Mononuclear cell (primary cell): ENCODE measurements around the gene LRRC4C. TPM values are rescaled to one million over a fixed set of nuclear protein-coding genes. Genes with fewer than 3 reads are reported as not detected.

Experiments used
- H3K27me3 ChIP-seq: 2 replicates; pipeline ENCODE4 v1.6.0; 2011; ENCODE audit warnings: low read length, control low read depth; ENCODE audit not compliant: insufficient read depth
- H3K4me1 ChIP-seq: 2 replicates; pipeline ENCODE4 v1.5.1; 2011; ENCODE audit warnings: mild to moderate bottlenecking, low read length, control low read depth; ENCODE audit not compliant: insufficient read depth
- H3K4me3 ChIP-seq: 2 replicates; pipeline ENCODE4 v1.5.1; 2011; ENCODE audit warnings: mild to moderate bottlenecking, low read length, moderate library complexity
- H3K9me3 ChIP-seq: 2 replicates; pipeline ENCODE4 v1.5.1; 2011; ENCODE audit warnings: low read depth, mild to moderate bottlenecking, control low read depth, low read length
- total RNA-seq: library from RNA; depleted of rRNA; stranded (reverse); fragments of >200 nt; gene quantifications from one replicate; pipeline ENCODE4 v1.2.3, GENCODE V29; 2012

The LRRC4C gene
- total RNA-seq, 1 donor, result not detected

DNA sequence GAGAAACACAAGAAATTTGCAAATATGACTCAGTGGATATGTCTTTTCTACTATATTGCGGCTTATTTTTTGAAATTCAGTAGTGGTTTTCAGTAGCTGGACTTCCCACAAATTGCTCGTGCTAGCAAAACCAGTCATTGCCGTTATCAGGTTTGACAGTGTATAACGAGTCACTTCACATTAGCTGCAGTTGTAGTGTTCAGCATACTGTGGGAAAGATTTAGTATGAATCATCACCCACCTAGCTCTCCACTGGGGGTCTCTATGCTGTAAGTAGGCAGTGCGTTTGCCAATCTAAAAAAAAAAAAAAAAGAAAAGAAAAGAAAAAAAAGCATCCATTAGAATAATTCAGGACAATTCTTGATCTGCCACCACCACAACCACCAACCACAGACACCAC, 1318.9 kb downstream of the LRRC4C start:
- Histone ChIP-seq H3K4me1 (no peaks in the 10 kb centered on the region), H3K9me3 (peaks cover 4% of the 10 kb centered on the region), H3K27me3 (no peaks in the 10 kb centered on the region), H3K4me3 (no peak overlapping the region)

DNA sequence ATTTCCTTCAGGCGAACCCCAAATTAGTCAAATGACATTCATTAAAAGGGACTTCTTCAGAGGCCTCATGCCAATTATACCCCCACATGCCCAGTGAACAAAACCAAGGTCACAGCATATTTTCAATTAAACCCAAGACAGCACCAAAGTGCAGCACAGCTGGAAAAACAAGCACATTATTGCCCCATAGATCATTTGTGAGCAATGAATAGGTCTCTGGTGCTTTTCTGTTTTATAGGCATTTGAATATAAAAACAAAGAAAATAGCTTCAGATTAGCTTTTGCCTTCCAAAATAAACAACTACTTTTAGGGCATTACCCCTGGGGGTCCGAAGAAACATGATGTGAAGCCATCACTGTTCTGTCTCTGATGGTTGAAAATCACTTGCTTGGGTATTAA, 1319.9 kb downstream of the LRRC4C start:
- Histone ChIP-seq H3K27me3 (no peaks in the 10 kb centered on the region), H3K4me1 (no peaks in the 10 kb centered on the region), H3K9me3 (no peaks in the 10 kb centered on the region), H3K4me3 (no peak overlapping the region)

DNA sequence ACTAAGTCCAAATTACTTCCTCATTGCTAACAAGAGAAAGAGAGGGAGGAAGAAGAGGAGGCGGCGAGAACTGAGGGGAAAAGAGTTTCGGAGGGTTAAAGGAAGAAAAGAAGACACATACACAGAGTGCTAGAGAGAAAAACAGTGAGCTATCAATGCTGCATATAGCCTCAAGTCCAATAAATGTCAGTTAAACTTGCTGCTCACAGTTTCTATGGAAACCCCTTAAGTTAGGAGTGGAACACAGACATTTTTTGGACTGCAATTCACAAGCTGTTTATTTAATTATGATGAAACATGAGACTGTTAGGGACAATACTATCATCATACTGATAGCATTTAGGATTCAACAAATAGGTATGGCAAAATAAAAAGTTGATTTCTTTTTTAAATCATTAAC, 1320.4 kb downstream of the LRRC4C start:
- no peaks in the 10 kb centered on the region for H3K27me3 ChIP-seq

DNA sequence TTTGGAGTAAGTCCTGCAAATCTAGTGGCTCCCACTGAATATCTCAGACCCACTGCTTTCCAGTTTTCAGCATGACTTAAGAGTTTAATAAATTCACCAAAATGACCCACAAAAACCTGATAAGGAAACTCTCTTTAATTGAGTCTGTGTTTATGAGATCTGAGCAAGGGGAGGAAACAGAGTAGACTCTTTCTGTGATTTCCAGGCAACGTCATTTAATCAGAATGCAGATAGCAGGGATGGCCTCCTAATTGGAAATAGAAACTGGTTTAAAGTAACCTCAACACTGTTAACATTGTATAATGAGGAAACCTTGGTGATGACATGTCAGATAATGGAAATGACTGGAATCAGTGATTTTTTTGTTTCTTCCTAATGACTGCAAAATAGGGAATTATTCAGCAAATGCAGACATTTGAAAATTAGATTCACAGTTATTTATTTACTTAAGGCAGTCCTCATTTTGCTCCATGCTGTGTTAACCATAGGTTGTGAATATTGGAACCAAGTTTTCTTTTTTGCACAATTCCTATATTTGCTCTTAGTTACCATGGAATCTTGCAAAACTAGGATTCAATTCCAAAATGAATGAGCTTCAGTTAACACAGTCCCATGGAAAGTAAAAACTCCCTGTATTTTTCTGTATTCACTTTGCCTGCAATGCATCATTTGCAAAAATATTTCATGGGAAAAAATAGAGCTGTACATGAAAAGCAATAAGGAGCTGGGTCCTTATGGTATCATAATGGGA, 1324.5 kb downstream of the LRRC4C start:
- no peaks in the 10 kb centered on the region for H3K9me3 ChIP-seq
- H3K4me3 ChIP-seq, result no peak overlapping the region
- H3K27me3 ChIP-seq, result no peaks in the 10 kb centered on the region
- H3K4me1 ChIP-seq, result no peaks in the 10 kb centered on the region

More for the DNA sequence above, 1320.4 kb downstream of the LRRC4C start:
- H3K4me3 ChIP-seq, result no peak overlapping the region
- no peaks in the 10 kb centered on the region for H3K4me1 ChIP-seq
- no peaks in the 10 kb centered on the region for H3K9me3 ChIP-seq

DNA sequence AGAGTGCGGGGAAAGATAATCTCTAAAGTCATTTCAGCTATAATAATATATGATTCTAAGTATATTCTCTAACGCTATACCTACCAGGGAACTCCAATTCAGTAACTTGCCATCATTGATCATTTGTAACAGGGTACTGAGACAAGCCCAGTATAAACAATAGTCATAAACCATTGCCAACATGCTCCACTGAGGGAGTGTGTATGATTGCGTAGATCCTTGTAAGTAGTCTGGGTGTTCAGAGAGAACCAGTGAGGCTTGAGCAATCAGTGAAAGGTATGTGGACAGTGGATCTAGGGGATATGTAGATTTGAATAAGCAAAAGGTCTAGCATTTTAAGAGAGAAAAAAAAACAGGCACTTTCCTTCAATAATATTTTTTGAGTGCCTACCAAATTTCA, 1326.0 kb downstream of the LRRC4C start:
- Histone ChIP-seq H3K27me3 (no peaks in the 10 kb centered on the region), H3K4me3 (no peak overlapping the region), H3K9me3 (no peaks in the 10 kb centered on the region), H3K4me1 (no peaks in the 10 kb centered on the region)

DNA sequence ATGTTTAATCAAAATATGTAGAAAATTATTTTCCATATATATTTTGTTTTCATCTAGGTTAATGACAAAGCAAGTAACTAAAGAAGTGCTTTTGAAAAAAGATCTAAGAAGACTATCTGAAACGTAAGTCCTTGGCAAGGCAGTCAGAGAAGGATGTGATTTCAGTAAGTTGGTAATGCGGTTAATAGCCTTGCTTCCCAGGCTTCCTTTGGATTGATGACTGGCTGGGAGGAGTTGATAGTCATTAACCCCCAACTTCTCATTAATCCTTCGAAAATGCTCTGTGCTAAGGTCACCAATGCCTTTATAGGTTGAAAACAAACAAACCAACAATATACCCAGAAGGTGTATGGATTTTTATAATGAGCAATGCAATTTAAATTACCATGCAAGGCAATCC, 1326.5 kb downstream of the LRRC4C start:
- Histone ChIP-seq H3K9me3 (no peaks in the 10 kb centered on the region), H3K27me3 (no peaks in the 10 kb centered on the region), H3K4me1 (no peaks in the 10 kb centered on the region), H3K4me3 (no peak overlapping the region)

DNA sequence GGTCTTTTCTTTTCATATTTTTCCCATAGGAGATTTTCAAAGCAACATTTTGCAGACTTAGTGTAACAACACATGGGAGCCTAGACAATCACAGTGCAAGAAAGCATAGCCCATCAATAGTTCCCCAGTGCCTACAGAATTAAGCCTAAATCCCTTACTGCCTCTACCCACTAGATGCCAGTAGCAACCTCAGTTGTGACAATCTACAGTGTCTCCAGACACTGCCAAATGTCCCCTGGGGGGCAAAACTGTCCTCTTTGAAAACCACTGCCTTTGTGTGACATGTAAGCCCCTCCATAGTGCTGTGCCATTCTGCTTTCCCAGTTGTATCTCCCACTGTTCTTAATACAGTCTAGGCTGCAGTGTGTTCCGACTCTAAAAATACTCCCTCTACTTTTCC, 1329.0 kb downstream of the LRRC4C start:
- H3K4me1 ChIP-seq, result no peaks in the 10 kb centered on the region
- H3K27me3 ChIP-seq, result no peaks in the 10 kb centered on the region
- no peak overlapping the region for H3K4me3 ChIP-seq
- no peaks in the 10 kb centered on the region for H3K9me3 ChIP-seq

DNA sequence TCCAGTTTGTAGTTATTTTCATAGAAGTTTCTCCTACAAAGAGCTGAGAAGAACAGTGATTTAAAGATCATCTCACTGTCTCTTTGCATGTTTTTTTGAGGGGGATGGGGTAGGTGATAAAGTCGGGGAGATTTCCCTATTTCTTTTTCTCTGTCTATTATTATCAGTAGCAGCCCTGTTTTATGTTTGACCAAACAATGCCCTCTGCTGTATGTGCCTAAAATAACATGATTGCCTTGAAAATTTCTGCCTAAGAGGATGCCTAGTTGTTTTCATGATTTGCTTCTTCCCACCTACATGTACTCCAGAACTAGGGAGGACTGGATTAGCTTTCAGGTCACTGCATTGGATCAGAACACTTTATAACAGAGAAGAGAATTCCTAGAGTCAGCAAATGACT, 1330.2 kb downstream of the LRRC4C start:
- Histone ChIP-seq H3K9me3 (no peaks in the 10 kb centered on the region), H3K27me3 (no peaks in the 10 kb centered on the region), H3K4me3 (no peak overlapping the region), H3K4me1 (no peaks in the 10 kb centered on the region)

DNA sequence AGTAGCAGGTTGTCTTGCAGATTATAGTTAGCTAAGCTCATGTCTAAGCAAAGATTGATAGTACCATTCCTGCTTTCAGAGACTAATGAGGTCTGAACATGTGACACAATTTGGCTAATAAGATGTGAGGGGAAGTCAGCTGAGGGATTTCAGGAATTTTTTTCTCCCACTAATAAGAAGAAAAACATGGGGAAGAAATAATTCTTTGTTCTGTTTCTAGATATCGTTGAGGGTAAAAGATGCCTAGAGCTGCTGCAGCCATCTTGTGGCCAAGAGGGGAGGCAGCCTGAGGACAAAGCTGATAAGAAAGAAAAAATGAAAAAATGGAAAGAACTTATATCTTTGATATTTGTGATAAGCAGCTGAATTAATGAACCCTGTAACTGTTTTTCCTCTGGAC, 1334.4 kb downstream of the LRRC4C start:
- Histone ChIP-seq H3K4me3 (no peak overlapping the region), H3K4me1 (no peaks in the 10 kb centered on the region), H3K9me3 (peaks cover 5% of the 10 kb centered on the region), H3K27me3 (no peaks in the 10 kb centered on the region)

DNA sequence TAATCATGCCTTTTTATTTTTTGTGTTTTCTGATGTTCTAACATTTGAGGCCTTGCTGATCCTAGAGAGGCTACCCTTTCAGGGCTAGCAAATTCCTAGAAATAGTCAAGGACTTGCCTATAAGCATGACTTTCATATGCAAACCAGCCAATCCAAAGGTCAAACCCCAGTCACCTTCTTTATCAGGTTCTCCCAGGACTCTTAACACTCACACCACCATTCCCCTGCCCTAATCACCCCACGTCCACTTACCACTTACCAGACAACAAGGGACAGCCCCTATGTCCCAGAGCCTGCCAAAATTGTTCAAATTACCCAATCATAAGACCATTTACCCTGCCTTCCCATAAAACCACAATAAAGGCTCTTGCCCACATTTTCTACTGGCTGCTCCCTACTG, 1339.8 kb downstream of the LRRC4C start:
- H3K9me3 ChIP-seq, result peaks cover 5% of the 10 kb centered on the region

DNA sequence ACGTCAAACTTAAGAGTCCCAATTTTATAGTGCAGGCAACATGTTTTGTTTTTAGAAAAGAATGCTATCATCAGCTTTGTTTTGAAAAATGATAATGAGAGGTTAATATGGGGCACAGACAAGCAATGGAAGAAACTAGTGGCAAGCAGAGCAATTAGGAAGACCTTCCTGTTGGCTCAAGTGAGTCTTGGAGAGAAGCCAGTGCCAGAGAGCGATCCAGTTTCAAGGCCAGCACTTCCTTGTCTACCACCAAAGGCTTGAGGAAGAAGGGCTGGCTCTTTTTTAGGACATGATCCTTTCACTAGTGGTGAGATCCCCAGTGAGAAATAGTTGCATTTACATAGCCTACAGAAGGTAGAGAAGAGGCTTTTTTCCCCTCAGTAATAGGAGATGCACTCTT, 1340.7 kb downstream of the LRRC4C start:
- Histone ChIP-seq H3K4me3 (no peak overlapping the region), H3K27me3 (no peaks in the 10 kb centered on the region), H3K4me1 (no peaks in the 10 kb centered on the region), H3K9me3 (peaks cover 1% of the 10 kb centered on the region)

More for the DNA sequence above, 1339.8 kb downstream of the LRRC4C start:
- H3K4me3 ChIP-seq, result no peak overlapping the region
- H3K27me3 ChIP-seq, result no peaks in the 10 kb centered on the region
- no peaks in the 10 kb centered on the region for H3K4me1 ChIP-seq

DNA sequence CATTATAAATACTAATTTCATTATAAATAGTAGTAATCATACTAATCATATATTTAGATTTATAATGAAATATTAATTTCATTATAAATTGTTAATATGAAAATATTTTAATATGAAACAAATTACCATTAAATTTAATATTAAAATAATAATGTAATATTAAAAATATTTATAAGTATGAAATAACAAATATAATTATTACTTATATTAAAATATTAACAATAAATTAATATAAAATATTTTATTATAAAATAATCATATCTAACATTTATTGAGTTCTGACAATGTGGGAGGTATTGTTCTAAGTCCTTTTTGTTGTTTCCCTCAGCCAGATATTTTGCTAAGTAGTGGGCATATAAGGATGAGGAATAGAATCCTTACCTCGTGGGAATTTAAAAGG, 1341.4 kb downstream of the LRRC4C start:
- Histone ChIP-seq H3K27me3 (no peaks in the 10 kb centered on the region), H3K4me3 (no peak overlapping the region), H3K4me1 (no peaks in the 10 kb centered on the region), H3K9me3 (no peaks in the 10 kb centered on the region)

DNA sequence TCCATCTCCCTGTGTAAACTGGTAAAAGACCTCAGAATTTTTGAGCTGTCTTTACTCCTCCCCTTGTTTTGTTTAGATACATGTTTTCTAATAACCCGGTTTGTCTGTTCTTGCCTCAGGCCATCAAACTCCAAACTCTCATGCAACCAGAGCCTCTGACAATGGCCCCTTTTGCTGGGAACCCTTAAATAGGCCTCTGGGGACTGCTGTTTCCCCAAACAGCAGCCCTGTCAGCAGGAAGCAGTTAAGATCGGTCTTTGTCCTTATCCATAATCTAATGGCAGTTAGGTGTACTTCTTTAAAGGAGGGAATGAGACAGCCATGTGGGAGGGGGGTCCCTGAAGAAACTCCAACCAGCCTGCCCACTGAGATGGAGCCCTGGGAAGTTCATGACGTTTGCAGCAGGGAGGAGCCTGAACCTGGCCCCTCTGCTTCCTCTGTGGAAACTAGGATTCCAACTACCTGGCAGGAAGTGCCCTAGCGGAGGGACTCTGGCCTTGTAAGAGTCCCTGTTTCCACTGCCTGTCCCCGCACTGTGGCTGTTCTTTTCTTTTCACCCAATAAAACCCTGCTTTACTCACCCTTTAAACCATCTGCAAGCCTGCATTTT, 1354.4 kb downstream of the LRRC4C start:
- no peaks in the 10 kb centered on the region for H3K4me1 ChIP-seq
- H3K9me3 ChIP-seq, result no peaks in the 10 kb centered on the region
- no peaks in the 10 kb centered on the region for H3K27me3 ChIP-seq
- no peak overlapping the region for H3K4me3 ChIP-seq

DNA sequence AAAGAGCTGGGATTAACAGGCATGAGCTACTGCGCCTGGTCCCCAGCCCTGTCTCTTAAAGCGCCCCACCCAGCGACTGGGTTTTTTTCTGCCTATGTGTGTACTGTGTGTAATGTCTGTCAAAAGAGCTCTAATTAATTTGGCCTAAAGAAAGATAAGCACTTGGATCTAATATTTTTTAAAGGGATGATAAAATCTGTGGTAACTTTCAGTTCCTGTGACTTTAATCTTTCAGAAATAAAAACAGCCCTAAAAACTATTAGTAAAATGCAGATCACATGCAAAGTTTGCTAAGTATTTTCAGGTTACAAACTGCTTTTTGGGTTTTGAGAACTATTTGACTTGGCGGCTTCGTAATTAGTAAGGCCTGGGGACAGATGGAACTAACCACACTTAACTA, 1358.7 kb downstream of the LRRC4C start:
- H3K9me3 ChIP-seq, result no peaks in the 10 kb centered on the region
- H3K4me1 ChIP-seq, result peaks cover 5% of the 10 kb centered on the region
- no peaks in the 10 kb centered on the region for H3K27me3 ChIP-seq
- no peak overlapping the region for H3K4me3 ChIP-seq

DNA sequence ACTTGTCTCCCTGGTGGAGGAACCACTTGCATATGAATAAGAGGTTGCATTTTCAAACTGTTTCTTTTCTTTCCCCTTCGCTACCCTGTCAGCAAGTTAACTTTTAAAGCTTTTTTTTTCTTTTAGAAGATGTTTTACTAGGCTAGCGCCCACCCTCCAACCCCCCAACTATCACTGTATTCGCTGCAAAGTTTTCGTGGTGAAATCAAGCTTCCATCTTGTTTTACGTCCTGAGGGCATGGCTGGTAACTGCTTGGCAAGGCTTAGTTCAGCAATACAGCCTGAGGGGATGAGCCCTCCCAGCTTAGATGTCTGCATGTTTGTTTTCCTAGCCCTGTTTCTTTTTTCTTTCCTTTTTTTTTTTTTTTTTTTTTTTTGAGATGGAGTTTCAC, 1359.3 kb downstream of the LRRC4C start:
- Histone ChIP-seq H3K9me3 (no peaks in the 10 kb centered on the region), H3K4me1 (peaks cover 5% of the 10 kb centered on the region), H3K27me3 (no peaks in the 10 kb centered on the region), H3K4me3 (no peak overlapping the region)
